Prostate gland (tissue), 2 donors: ENCODE data around the gene WNT5A. TPM values are rescaled to one million over a fixed set of nuclear protein-coding genes. Genes with fewer than 3 reads are reported as not detected.
A peak's percentile ranks its signal among the peaks of the same experiment; 100 is the strongest.

ENCODE experiments used
- DNase-seq: peaks from one replicate; pipeline ENCODE4 v3.0.0-alpha.2; 2019; ENCODE audit warnings: low spot score
- H3K27ac ChIP-seq, 2 donors: fragments of 200-600 bp; sonication (generic); 2 replicates each; pipeline ENCODE4 v1.5.1; 2017 to 2019
- H3K27me3 ChIP-seq: fragments of 200-600 bp; sonication (generic); replicated peaks from 2 replicates; pipeline ENCODE4 v1.5.1; 2019; ENCODE audit not compliant: insufficient read depth
- H3K36me3 ChIP-seq, 2 donors: fragments of 200-600 bp; sonication (generic); 1 replicate in 1 of 2; 2 replicates in 1 of 2; pipeline versions ENCODE4 v1.5.1 to v1.8.1; 2017 to 2019
- H3K4me1 ChIP-seq: fragments of 200-600 bp; sonication (generic); replicated peaks from 2 replicates; pipeline ENCODE4 v1.5.1; 2019
- H3K4me3 ChIP-seq, 2 donors: fragments of 200-600 bp; sonication (generic); 2 replicates each; pipeline ENCODE4 v1.5.1; 2017 to 2019
- H3K9me3 ChIP-seq: fragments of 200-600 bp; sonication (generic); 2 replicates; pipeline ENCODE4 v1.5.1; 2017
- CTCF ChIP-seq, 4 experiments: fragments of 200-600 bp in 2 of 4; fragments of 450-650 bp in 2 of 4; sonication (generic) in 2 of 4; IDR thresholded peaks; 1 replicate in 3 of 4; 2 replicates in 1 of 4; pipeline ENCODE4 v1.5.1; 2016 to 2019; ENCODE audit warnings: antibody characterized with exemption in 4 of 4, mild to moderate bottlenecking in 2 of 4, moderate library complexity in 2 of 4
- POLR2A ChIP-seq: fragments of 450-650 bp; IDR thresholded peaks from one replicate; pipeline ENCODE4 v1.6.1; 2016; ENCODE audit warnings: antibody characterized with exemption, mild to moderate bottlenecking
- POLR2AphosphoS5 ChIP-seq: sonication (generic); formaldehyde crosslinking; IDR thresholded peaks from one replicate; pipeline ENCODE4 v1.6.1; 2017; ENCODE audit warnings: antibody characterized with exemption
- WGBS: methylation state at CpG from one replicate; pipeline ENCODE4 v1.1.5; 2018; 5-methylcytosine and 5-hydroxymethylcytosine counted together
- intact Hi-C: fragments of 100-400 bp; cut with DNase I; formaldehyde crosslinking; loops from one replicate; pipeline ENCODE4 v1.14.2; 2022
- total RNA-seq, 2 donors: library from RNA; depleted of rRNA; stranded (reverse); fragments of >200 nt; gene quantifications; one replicate each; pipeline ENCODE4 v1.1.0, GENCODE V29; 2016

Gene WNT5A
- total RNA-seq, 2 donors from 2014 or later, result 9.5 to 14.3 TPM

GRCh38 chr3:55526332-55527030 is 39.4 kb upstream of the WNT5A start:
- WGBS, result 50% methylated on average over 8 of the region's 10 CpGs
- intact Hi-C loops, result no loop called here
- Histone ChIP-seq H3K27ac (no peak overlapping the region), H3K36me3 (no peaks in the 10 kb centered on the region), H3K9me3 (no peaks in the 10 kb centered on the region), H3K4me3 (no peak overlapping the region), H3K27me3 (no peaks in the 10 kb centered on the region), H3K4me1 (no peaks in the 10 kb centered on the region)
- DNase-seq, result peak; percentile 51
- TF ChIP-seq CTCF (IDR thresholded peaks at IDR 0.05), result no peak
- peak; percentile 35 for TF ChIP-seq POLR2AphosphoS5
- TF ChIP-seq POLR2A, result no peak

GRCh38 chr3:55525436-55525835 is 38.3 kb upstream of the WNT5A start:
- Histone ChIP-seq H3K27ac (no peak overlapping the region), H3K4me3 (no peak overlapping the region), H3K4me1 (no peaks in the 10 kb centered on the region), H3K27me3 (no peaks in the 10 kb centered on the region), H3K9me3 (no peaks in the 10 kb centered on the region), H3K36me3 (no peaks in the 10 kb centered on the region)
- intact Hi-C loops, result no loop called here
- no peak for DNase-seq
- no peak for TF ChIP-seq CTCF (IDR thresholded peaks at IDR 0.05)
- 88% methylated on average over 3 of the region's 3 CpGs for WGBS

GRCh38 chr3:55524565-55525244 is 37.6 kb upstream of the WNT5A start:
- no peaks in the 10 kb centered on the region for H3K27me3 ChIP-seq
- H3K36me3 ChIP-seq, result no peaks in the 10 kb centered on the region
- TF ChIP-seq POLR2AphosphoS5 (no peak), CTCF (IDR thresholded peaks at IDR 0.05) (no peak), POLR2A (no peak)
- 42% methylated on average over 4 of the region's 4 CpGs for WGBS
- no peak overlapping the region for H3K4me3 ChIP-seq
- DNase-seq, result no peak
- H3K4me1 ChIP-seq, result no peaks in the 10 kb centered on the region
- H3K27ac ChIP-seq, result no peak overlapping the region
- H3K9me3 ChIP-seq, result no peaks in the 10 kb centered on the region
- intact Hi-C loops, result no loop called here

- Histone ChIP-seq H3K27me3 (no peaks in the 10 kb centered on the region), H3K36me3 (no peaks in the 10 kb centered on the region), H3K9me3 (no peaks in the 10 kb centered on the region), H3K4me1 (no peaks in the 10 kb centered on the region), H3K4me3 (no peak overlapping the region), H3K27ac (no peak overlapping the region)
- no peak for TF ChIP-seq CTCF (IDR thresholded peaks at IDR 0.05)
- TF ChIP-seq POLR2AphosphoS5, result no peak
- TF ChIP-seq POLR2A, result no peak
- intact Hi-C loops, result no loop called here
- DNase-seq, result no peak
- WGBS, result 86% methylated on average over 2 of the region's 2 CpGs
Measured at GRCh38 chr3:55523471-55523870, 36.4 kb upstream of the WNT5A start.
